ENCODE results near the gene COPE.

The COPE gene

GRCh38 chr19:18869781-18870530, 49.2 kb downstream of the COPE start:
- TF ChIP-seq, protein P1, sequence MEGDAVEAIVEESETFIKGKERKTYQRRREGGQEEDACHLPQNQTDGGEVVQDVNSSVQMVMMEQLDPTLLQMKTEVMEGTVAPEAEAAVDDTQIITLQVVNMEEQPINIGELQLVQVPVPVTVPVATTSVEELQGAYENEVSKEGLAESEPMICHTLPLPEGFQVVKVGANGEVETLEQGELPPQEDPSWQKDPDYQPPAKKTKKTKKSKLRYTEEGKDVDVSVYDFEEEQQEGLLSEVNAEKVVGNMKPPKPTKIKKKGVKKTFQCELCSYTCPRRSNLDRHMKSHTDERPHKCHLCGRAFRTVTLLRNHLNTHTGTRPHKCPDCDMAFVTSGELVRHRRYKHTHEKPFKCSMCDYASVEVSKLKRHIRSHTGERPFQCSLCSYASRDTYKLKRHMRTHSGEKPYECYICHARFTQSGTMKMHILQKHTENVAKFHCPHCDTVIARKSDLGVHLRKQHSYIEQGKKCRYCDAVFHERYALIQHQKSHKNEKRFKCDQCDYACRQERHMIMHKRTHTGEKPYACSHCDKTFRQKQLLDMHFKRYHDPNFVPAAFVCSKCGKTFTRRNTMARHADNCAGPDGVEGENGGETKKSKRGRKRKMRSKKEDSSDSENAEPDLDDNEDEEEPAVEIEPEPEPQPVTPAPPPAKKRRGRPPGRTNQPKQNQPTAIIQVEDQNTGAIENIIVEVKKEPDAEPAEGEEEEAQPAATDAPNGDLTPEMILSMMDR (IDR thresholded peaks at IDR 0.05; ENCODE audit: low read depth, low read length): no peak
- H3K4me3 ChIP-seq (replicated peaks in 1 of 2; ENCODE audit: low read depth in 2 of 2, low read length in 2 of 2): no peak overlapping the region
- DNase-seq (ENCODE audit: low read depth in 2 of 2): no peak

DNA sequence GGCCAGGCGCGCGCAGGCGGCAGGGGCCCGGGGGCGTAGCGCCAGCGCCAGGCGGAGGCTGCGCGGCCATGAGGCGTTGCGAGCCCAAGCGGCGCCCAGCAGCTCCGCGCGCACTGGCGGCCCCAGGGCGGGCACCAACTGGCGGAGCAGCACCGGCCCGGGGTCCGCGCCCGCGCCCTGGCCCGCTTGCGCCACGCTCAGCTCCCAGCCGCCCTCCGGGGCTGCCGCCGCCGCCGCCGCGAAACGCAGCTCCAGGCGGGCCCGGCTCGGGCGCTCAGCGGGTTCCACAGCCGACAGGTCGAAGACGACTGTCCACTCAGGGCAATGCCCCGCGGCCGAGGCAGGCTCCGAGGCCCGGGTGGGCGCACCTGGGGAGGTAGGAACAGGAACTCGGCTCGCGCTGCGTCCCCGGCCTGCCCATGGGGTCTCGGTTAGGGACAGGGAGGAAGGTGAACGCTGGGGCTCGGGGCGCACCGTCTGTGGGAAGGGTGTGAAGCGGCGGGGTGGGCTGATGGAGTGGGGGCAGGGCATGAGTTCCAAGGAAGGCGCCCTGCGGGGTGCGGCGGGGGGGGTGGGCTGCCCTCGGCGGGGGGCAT, 50.1 kb downstream of the COPE start:
- TF ChIP-seq, protein P1 (IDR thresholded peaks at IDR 0.05; ENCODE audit: low read depth, low read length): no peak
- no peak overlapping the region for H3K4me3 ChIP-seq (replicated peaks in 1 of 2; ENCODE audit: low read depth in 2 of 2, low read length in 2 of 2)
- DNase-seq (ENCODE audit: low read depth in 2 of 2): no peak

- DNase-seq (ENCODE audit: low read depth in 2 of 2): no peak
- TF ChIP-seq, protein P1 (IDR thresholded peaks at IDR 0.05; ENCODE audit: low read depth, low read length): no peak
- no peak overlapping the region for H3K4me3 ChIP-seq (replicated peaks in 1 of 2; ENCODE audit: low read depth in 2 of 2, low read length in 2 of 2)
These were observed 50.7 kb downstream of the COPE start for GRCh38 chr19:18868380-18869022.

- H3K4me3 ChIP-seq (replicated peaks in 1 of 2; ENCODE audit: low read depth in 2 of 2, low read length in 2 of 2): no peak overlapping the region
- DNase-seq (ENCODE audit: low read depth in 2 of 2): no peak
- TF ChIP-seq, protein P1 (IDR thresholded peaks at IDR 0.05; ENCODE audit: low read depth, low read length): no peak
These were observed 51.4 kb downstream of the COPE start for GRCh38 chr19:18867751-18868150.

DNA sequence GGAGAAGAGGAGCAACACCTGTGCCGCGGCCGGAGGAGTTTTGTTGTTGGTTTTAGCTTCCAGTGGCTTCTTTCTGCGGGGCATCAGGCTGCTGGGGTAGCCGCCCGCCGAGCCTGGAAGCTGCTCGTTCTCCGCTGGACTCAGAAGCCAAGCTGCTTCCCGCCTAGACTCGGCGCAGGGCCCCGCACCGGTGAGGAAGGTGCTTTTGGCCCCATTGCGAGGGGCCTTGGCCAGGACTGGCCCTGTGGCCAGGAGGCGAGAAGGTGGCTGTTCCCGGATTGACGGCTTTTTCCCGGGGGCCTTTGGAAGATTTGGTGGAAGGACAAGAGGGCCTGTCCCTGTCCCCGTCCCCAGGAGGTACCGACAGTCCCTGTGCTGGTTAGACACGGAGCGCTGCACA, 52.0 kb downstream of the COPE start:
- TF ChIP-seq, protein P1 (IDR thresholded peaks at IDR 0.05; ENCODE audit: low read depth, low read length): no peak
- H3K4me3 ChIP-seq (replicated peaks in 1 of 2; ENCODE audit: low read depth in 2 of 2, low read length in 2 of 2): no peak overlapping the region
- no peak for DNase-seq (ENCODE audit: low read depth in 2 of 2)

DNA sequence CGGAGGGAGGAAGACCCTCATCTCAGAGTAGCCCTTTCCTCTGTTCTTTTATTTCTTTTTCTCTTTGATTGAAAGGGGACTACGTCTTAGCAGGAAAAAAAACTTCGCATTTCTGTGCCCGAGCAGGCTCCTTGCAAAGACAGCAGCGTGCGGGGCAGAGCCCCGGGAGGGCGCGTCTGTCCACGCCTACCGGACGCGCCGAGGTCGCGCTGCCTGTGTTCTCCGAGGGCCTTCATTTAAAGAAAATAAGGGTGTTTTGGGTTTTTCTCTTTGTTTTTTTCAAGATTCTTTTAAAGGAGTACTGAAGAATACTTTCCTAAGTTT, 52.4 kb downstream of the COPE start:
- DNase-seq (ENCODE audit: low read depth in 2 of 2): no peak
- TF ChIP-seq, protein P1 (IDR thresholded peaks at IDR 0.05; ENCODE audit: low read depth, low read length): no peak
- no peak overlapping the region for H3K4me3 ChIP-seq (replicated peaks in 1 of 2; ENCODE audit: low read depth in 2 of 2, low read length in 2 of 2)

Measured in cardiac fibroblast (primary cell).